Activated CD4-positive, alpha-beta T cell treated with anti-CD3 and anti-CD28 coated beads, Interleukin-2, amount 50 U/mL, for 16 hours (primary cell): ENCODE data around the gene PRLHR.

ENCODE experiments used
- DNase-seq: peaks from one replicate; pipeline ENCODE4 v3.0.0-alpha.2; 2020

Gene PRLHR

GRCh38 chr10:118586911-118587310 is 8.5 kb downstream of the PRLHR start:
- no peak for DNase-seq

GRCh38 chr10:118585794-118586193 is 9.7 kb downstream of the PRLHR start:
- no peak for DNase-seq

- DNase-seq = no peak
Observed at GRCh38 chr10:118585234-118585633, 10.2 kb downstream of the PRLHR start.

- no peak for DNase-seq
Observed at GRCh38 chr10:118584181-118584954, 11.1 kb downstream of the PRLHR start.

GRCh38 chr10:118583611-118584010 is 11.8 kb downstream of the PRLHR start:
- no peak for DNase-seq

GRCh38 chr10:118582511-118582910 is 12.9 kb downstream of the PRLHR start:
- no peak for DNase-seq

- no peak for DNase-seq
Observed at GRCh38 chr10:118581340-118581739, 14.1 kb downstream of the PRLHR start.

- no peak for DNase-seq
Observed at GRCh38 chr10:118580702-118581101, 14.7 kb downstream of the PRLHR start.

GRCh38 chr10:118573512-118573911 is 21.9 kb downstream of the PRLHR start:
- no peak for DNase-seq

- DNase-seq = no peak
Observed at GRCh38 chr10:118572256-118573041, 23.0 kb downstream of the PRLHR start.

GRCh38 chr10:118571123-118571522 is 24.3 kb downstream of the PRLHR start:
- no peak for DNase-seq

GRCh38 chr10:118570591-118570990 is 24.9 kb downstream of the PRLHR start:
- no peak for DNase-seq

GRCh38 chr10:118569882-118570252 is 25.6 kb downstream of the PRLHR start:
- no peak for DNase-seq

- no peak for DNase-seq
Observed at GRCh38 chr10:118569241-118569881, 26.1 kb downstream of the PRLHR start.

GRCh38 chr10:118568327-118568848 is 27.1 kb downstream of the PRLHR start:
- peak; percentile 62 for DNase-seq

GRCh38 chr10:118567701-118568248 is 27.7 kb downstream of the PRLHR start:
- DNase-seq = no peak

GRCh38 chr10:118566911-118567310 is 28.5 kb downstream of the PRLHR start:
- DNase-seq = no peak

- no peak for DNase-seq
Observed at GRCh38 chr10:118565301-118566075, 30.0 kb downstream of the PRLHR start.

- no peak for DNase-seq
Observed at GRCh38 chr10:118564652-118565051, 30.8 kb downstream of the PRLHR start.

- no peak for DNase-seq
Observed at GRCh38 chr10:118564114-118564513, 31.3 kb downstream of the PRLHR start.

- DNase-seq = no peak
Observed at GRCh38 chr10:118563373-118563890, 32.0 kb downstream of the PRLHR start.

GRCh38 chr10:118562851-118563250 is 32.6 kb downstream of the PRLHR start:
- DNase-seq = no peak
